ENCODE measurements around the gene FIBP.

DNA sequence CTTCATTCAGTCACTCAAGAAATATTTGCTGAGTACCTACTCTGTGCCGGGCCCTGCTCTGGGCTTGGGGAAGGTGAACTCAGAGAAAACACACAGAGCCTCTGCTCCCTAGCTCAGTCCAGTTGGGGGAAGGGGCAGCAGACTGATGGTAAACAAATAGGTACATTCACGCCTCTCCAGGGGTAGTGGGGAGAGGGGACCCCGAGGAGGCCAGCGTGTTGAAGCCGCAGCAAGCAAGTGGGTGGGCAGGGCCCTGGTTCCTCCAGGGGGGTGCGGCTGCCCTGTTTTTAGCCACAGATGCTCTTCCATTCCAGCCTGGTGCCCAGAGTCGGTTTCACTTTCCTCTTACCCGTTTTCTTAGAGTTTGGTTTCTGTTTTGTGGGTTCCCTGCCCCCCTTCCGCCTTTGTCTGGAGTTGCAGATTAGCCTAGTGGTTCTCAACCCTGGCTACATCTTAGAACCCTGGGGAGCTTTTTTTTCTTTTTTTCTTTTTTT is 39.7 kb upstream of the FIBP start:
- TF ChIP-seq, protein P1, sequence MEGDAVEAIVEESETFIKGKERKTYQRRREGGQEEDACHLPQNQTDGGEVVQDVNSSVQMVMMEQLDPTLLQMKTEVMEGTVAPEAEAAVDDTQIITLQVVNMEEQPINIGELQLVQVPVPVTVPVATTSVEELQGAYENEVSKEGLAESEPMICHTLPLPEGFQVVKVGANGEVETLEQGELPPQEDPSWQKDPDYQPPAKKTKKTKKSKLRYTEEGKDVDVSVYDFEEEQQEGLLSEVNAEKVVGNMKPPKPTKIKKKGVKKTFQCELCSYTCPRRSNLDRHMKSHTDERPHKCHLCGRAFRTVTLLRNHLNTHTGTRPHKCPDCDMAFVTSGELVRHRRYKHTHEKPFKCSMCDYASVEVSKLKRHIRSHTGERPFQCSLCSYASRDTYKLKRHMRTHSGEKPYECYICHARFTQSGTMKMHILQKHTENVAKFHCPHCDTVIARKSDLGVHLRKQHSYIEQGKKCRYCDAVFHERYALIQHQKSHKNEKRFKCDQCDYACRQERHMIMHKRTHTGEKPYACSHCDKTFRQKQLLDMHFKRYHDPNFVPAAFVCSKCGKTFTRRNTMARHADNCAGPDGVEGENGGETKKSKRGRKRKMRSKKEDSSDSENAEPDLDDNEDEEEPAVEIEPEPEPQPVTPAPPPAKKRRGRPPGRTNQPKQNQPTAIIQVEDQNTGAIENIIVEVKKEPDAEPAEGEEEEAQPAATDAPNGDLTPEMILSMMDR (IDR thresholded peaks at IDR 0.05; ENCODE audit: low read depth, low read length): no peak
- TF ChIP-seq POLR2A (IDR thresholded peaks at IDR 0.05; ENCODE audit: extremely low read depth, insufficient read length): no peak
- TF ChIP-seq, protein P2, sequence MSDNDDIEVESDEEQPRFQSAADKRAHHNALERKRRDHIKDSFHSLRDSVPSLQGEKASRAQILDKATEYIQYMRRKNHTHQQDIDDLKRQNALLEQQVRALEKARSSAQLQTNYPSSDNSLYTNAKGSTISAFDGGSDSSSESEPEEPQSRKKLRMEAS (IDR thresholded peaks at IDR 0.05; ENCODE audit: low read depth, low read length): no peak
